ENCODE data around the gene GCNT4. TPM values are rescaled to one million over a fixed set of nuclear protein-coding genes. Genes with fewer than 3 reads are reported as not detected.
"Not testable (repeated sequence)": the region's sequence is repeated elsewhere in the genome, so short reads cannot be mapped to it uniquely, and the experiment has no call there.

Gene GCNT4
- 2.7 TPM for polyA plus RNA-seq (2013, experiment 1 of 2)
- polyA plus RNA-seq (2013, experiment 2 of 2): 2.9 TPM

- peak within 1 kb of the TSS; percentile 46 for H2BK120ac ChIP-seq (ENCODE audit: low read depth, low read length)
- peak within 1 kb of the TSS; percentile 89 for H2AFZ ChIP-seq (ENCODE audit: low read depth, low read length)
- peak within 1 kb of the TSS; percentile 86 for H3K9ac ChIP-seq (ENCODE audit: low read length)
- H2AK5ac ChIP-seq (ENCODE audit: low read length, severe bottlenecking): no peak within 1 kb of the TSS
- peak; percentile 68 for DNase-seq
- no peaks in the 10 kb centered on the region for H3K9me3 ChIP-seq (ENCODE audit: control insufficient read depth, low read length)
- H3K27me3 ChIP-seq (ENCODE audit: control insufficient read depth in 1 of 2, insufficient read depth in 1 of 2, low read length in 2 of 2): peaks cover 0 to 3% of the 10 kb centered on the region in 2 experiments
- peak within 1 kb of the TSS; percentile 89 for H2BK5ac ChIP-seq (ENCODE audit: low read depth, low read length, poor library complexity, severe bottlenecking)
- peak within 1 kb of the TSS in 1 of 2 experiments; percentile 75 for H3K14ac ChIP-seq (ENCODE audit: low read length in 2 of 2)
- under 1% methylated on average over 61 of the region's 74 CpGs for WGBS
- H2BK15ac ChIP-seq (ENCODE audit: low read depth, poor library complexity, severe bottlenecking): peak within 1 kb of the TSS; percentile 60
- peak within 1 kb of the TSS; percentile 77 to 82 for H3K4me3 ChIP-seq (ENCODE audit: insufficient read depth in 1 of 2, low read depth in 1 of 2, low read length in 2 of 2)
- peak within 1 kb of the TSS in 1 of 2 experiments; percentile 37 for H3K23ac ChIP-seq (ENCODE audit: low read length in 2 of 2)
- H3K4me2 ChIP-seq (ENCODE audit: low read length, poor library complexity, severe bottlenecking): peak within 1 kb of the TSS; percentile 78
- peaks cover 2% of the 10 kb centered on the region for H3K79me1 ChIP-seq (replicated peaks; ENCODE audit: low read length, poor library complexity, severe bottlenecking)
- H3K4me1 ChIP-seq (ENCODE audit: control insufficient read depth, insufficient read depth, low read depth, low read length): peaks cover 27% of the 10 kb centered on the region
- H4K8ac ChIP-seq (ENCODE audit: low read length): peak within 1 kb of the TSS; percentile 77
- H3K4ac ChIP-seq (ENCODE audit: low read depth in 1 of 2, low read length in 2 of 2): peak within 1 kb of the TSS; percentile 42 to 85
- H4K91ac ChIP-seq (ENCODE audit: low read length): peak within 1 kb of the TSS; percentile 35
- H3K36me3 ChIP-seq (ENCODE audit: control insufficient read depth in 1 of 2, insufficient read depth in 2 of 2, low read depth in 1 of 2, low read length in 2 of 2): no peaks in the 10 kb centered on the region
- H2BK12ac ChIP-seq (ENCODE audit: low read length in 2 of 2): peak within 1 kb of the TSS in 1 of 2 experiments; percentile 73
- peak within 1 kb of the TSS; percentile 87 to 89 for H3K18ac ChIP-seq (ENCODE audit: low read depth in 1 of 2, low read length in 2 of 2)
- H3K27ac ChIP-seq (ENCODE audit: low read length, poor library complexity, severe bottlenecking): peak within 1 kb of the TSS; percentile 58
Observed at GRCh38 chr5:75052192-75053053, at the start of gene GCNT4. TSS of gene GCNT4 (minus strand) at chr5:75052558. CDS start at chr5:75030037, 22,521 bp downstream.

GRCh38 chr5:75095956-75096355 lies 43.6 kb upstream of the GCNT4 start:
- not testable (repeated sequence) for H4K91ac ChIP-seq (ENCODE audit: low read length); H2AFZ ChIP-seq (ENCODE audit: low read depth, low read length); H3K4ac ChIP-seq (ENCODE audit: low read depth in 1 of 2, low read length in 2 of 2); H3K18ac ChIP-seq (ENCODE audit: low read depth in 1 of 2, low read length in 2 of 2); H3K23ac ChIP-seq (ENCODE audit: low read length in 2 of 2); H3K9me3 ChIP-seq (ENCODE audit: control insufficient read depth, low read length); H2BK12ac ChIP-seq (ENCODE audit: low read length in 2 of 2); H3K9ac ChIP-seq (ENCODE audit: low read length); H2BK5ac ChIP-seq (ENCODE audit: low read depth, low read length, poor library complexity, severe bottlenecking); H3K27me3 ChIP-seq (ENCODE audit: control insufficient read depth in 1 of 2, insufficient read depth in 1 of 2, low read length in 2 of 2); H3K14ac ChIP-seq (ENCODE audit: low read length in 2 of 2); H2BK120ac ChIP-seq (ENCODE audit: low read depth, low read length); H3K79me1 ChIP-seq (replicated peaks; ENCODE audit: low read length, poor library complexity, severe bottlenecking); DNase-seq; H2BK15ac ChIP-seq (ENCODE audit: low read depth, poor library complexity, severe bottlenecking); H3K4me2 ChIP-seq (ENCODE audit: low read length, poor library complexity, severe bottlenecking); H3K27ac ChIP-seq (ENCODE audit: low read length, poor library complexity, severe bottlenecking); H4K8ac ChIP-seq (ENCODE audit: low read length); H3K4me3 ChIP-seq (ENCODE audit: insufficient read depth in 1 of 2, low read depth in 1 of 2, low read length in 2 of 2); H3K36me3 ChIP-seq (ENCODE audit: control insufficient read depth in 1 of 2, insufficient read depth in 2 of 2, low read depth in 1 of 2, low read length in 2 of 2); H2AK5ac ChIP-seq (ENCODE audit: low read length, severe bottlenecking); H3K4me1 ChIP-seq (ENCODE audit: control insufficient read depth, insufficient read depth, low read depth, low read length)
- WGBS: 88% methylated on average over 3 of the region's 3 CpGs

- 96% methylated on average over 3 of the region's 3 CpGs for WGBS
- Histone ChIP-seq H3K27ac (ENCODE audit: low read length, poor library complexity, severe bottlenecking) (no peak overlapping the region), H4K8ac (ENCODE audit: low read length) (no peak overlapping the region)
Observed at GRCh38 chr5:75091597-75091996, 39.2 kb upstream of the GCNT4 start.

GRCh38 chr5:75089662-75090061 lies 37.3 kb upstream of the GCNT4 start:
- H2AFZ ChIP-seq (ENCODE audit: low read depth, low read length): no peak overlapping the region
- H2BK5ac ChIP-seq (ENCODE audit: low read depth, low read length, poor library complexity, severe bottlenecking): no peak overlapping the region
- H3K18ac ChIP-seq (ENCODE audit: low read depth in 1 of 2, low read length in 2 of 2): no peak overlapping the region
- H4K91ac ChIP-seq (ENCODE audit: low read length): no peak overlapping the region
- H2BK15ac ChIP-seq (ENCODE audit: low read depth, poor library complexity, severe bottlenecking): no peak overlapping the region
- H3K14ac ChIP-seq (ENCODE audit: low read length in 2 of 2): no peak overlapping the region
- H2BK12ac ChIP-seq (ENCODE audit: low read length in 2 of 2): no peak overlapping the region
- no peak for DNase-seq
- H3K27me3 ChIP-seq (ENCODE audit: control insufficient read depth in 1 of 2, insufficient read depth in 1 of 2, low read length in 2 of 2): no peaks in the 10 kb centered on the region
- peaks cover 3% of the 10 kb centered on the region for H3K4me1 ChIP-seq (ENCODE audit: control insufficient read depth, insufficient read depth, low read depth, low read length)
- H3K4ac ChIP-seq (ENCODE audit: low read depth in 1 of 2, low read length in 2 of 2): no peak overlapping the region
- H3K4me3 ChIP-seq (ENCODE audit: insufficient read depth in 1 of 2, low read depth in 1 of 2, low read length in 2 of 2): no peak overlapping the region
- no peak overlapping the region for H2BK120ac ChIP-seq (ENCODE audit: low read depth, low read length)
- no peaks in the 10 kb centered on the region for H3K79me1 ChIP-seq (replicated peaks; ENCODE audit: low read length, poor library complexity, severe bottlenecking)
- H2AK5ac ChIP-seq (ENCODE audit: low read length, severe bottlenecking): no peak overlapping the region
- no peak overlapping the region for H3K27ac ChIP-seq (ENCODE audit: low read length, poor library complexity, severe bottlenecking)
- no peak overlapping the region for H4K8ac ChIP-seq (ENCODE audit: low read length)
- no peaks in the 10 kb centered on the region for H3K36me3 ChIP-seq (ENCODE audit: control insufficient read depth in 1 of 2, insufficient read depth in 2 of 2, low read depth in 1 of 2, low read length in 2 of 2)
- H3K9me3 ChIP-seq (ENCODE audit: control insufficient read depth, low read length): no peaks in the 10 kb centered on the region
- WGBS: no CpG with 5 or more reads among the region's 1 CpG
- H3K23ac ChIP-seq (ENCODE audit: low read length in 2 of 2): no peak overlapping the region
- no peak overlapping the region for H3K4me2 ChIP-seq (ENCODE audit: low read length, poor library complexity, severe bottlenecking)
- H3K9ac ChIP-seq (ENCODE audit: low read length): no peak overlapping the region

More at GRCh38 chr5:75091597-75091996, 39.2 kb upstream of the GCNT4 start:
- no peak for DNase-seq
- Histone ChIP-seq H3K23ac (ENCODE audit: low read length in 2 of 2) (no peak overlapping the region), H2BK5ac (ENCODE audit: low read depth, low read length, poor library complexity, severe bottlenecking) (no peak overlapping the region), H2BK12ac (ENCODE audit: low read length in 2 of 2) (no peak overlapping the region), H3K9ac (ENCODE audit: low read length) (no peak overlapping the region), H3K79me1 (replicated peaks; ENCODE audit: low read length, poor library complexity, severe bottlenecking) (no peaks in the 10 kb centered on the region), H3K18ac (ENCODE audit: low read depth in 1 of 2, low read length in 2 of 2) (no peak overlapping the region), H3K36me3 (ENCODE audit: control insufficient read depth in 1 of 2, insufficient read depth in 2 of 2, low read depth in 1 of 2, low read length in 2 of 2) (no peaks in the 10 kb centered on the region), H2AFZ (ENCODE audit: low read depth, low read length) (no peak overlapping the region), H3K4ac (ENCODE audit: low read depth in 1 of 2, low read length in 2 of 2) (no peak overlapping the region), H3K4me3 (ENCODE audit: insufficient read depth in 1 of 2, low read depth in 1 of 2, low read length in 2 of 2) (no peak overlapping the region), H4K91ac (ENCODE audit: low read length) (no peak overlapping the region), H3K4me1 (ENCODE audit: control insufficient read depth, insufficient read depth, low read depth, low read length) (peaks cover 3% of the 10 kb centered on the region), H2BK15ac (ENCODE audit: low read depth, poor library complexity, severe bottlenecking) (no peak overlapping the region), H3K4me2 (ENCODE audit: low read length, poor library complexity, severe bottlenecking) (no peak overlapping the region), H2BK120ac (ENCODE audit: low read depth, low read length) (no peak overlapping the region), H3K27me3 (ENCODE audit: control insufficient read depth in 1 of 2, insufficient read depth in 1 of 2, low read length in 2 of 2) (no peaks in the 10 kb centered on the region), H3K14ac (ENCODE audit: low read length in 2 of 2) (no peak overlapping the region), H3K9me3 (ENCODE audit: control insufficient read depth, low read length) (no peaks in the 10 kb centered on the region), H2AK5ac (ENCODE audit: low read length, severe bottlenecking) (no peak overlapping the region)

Data from mesenchymal stem cell (in vitro differentiated cells and primary cell).